Cardiac ventricle fibroblast (primary cell): ENCODE data around the gene VENTX. TPM values are rescaled to one million over a fixed set of nuclear protein-coding genes. Genes with fewer than 3 reads are reported as not detected.

Experiments
- total RNA-seq: library from RNA; depleted of rRNA; stranded (reverse); fragments of >200 nt; gene quantifications from 2 replicates; pipeline ENCODE4 v1.2.3, GENCODE V29; 2015

Gene VENTX
- not detected in 2 replicates for total RNA-seq

GRCh38 chr10:133237588-133238465 is at the start of gene VENTX:
Gene VENTX, plus strand, starts transcription at chr10:133237855. Its CDS starts 60 bp downstream, at chr10:133237915.

GRCh38 chr10:133230044-133230361 is 7.7 kb upstream of the VENTX start, which contains the start of gene UTF1:
Gene UTF1, plus strand, starts transcription at chr10:133230217. Its CDS starts 72 bp downstream, at chr10:133230289.

GRCh38 chr10:133276435-133277201 is 39.0 kb downstream of the VENTX start, which contains the start of gene ADAM8:
Gene ADAM8, minus strand, starts transcription at chr10:133276868. Its CDS starts 51 bp downstream, at chr10:133276817.

Other genes with a start within 250 kb of the VENTX start
- gene ADGRA1, start 149.9 kb upstream of the VENTX start, total RNA-seq = not detected in 2 replicates
- gene KNDC1, start 77.6 kb upstream of the VENTX start, total RNA-seq = 0.29 and 0.62 TPM in 2 replicates
- gene UTF1, start 7.6 kb upstream of the VENTX start, total RNA-seq = not detected in 2 replicates
- gene ADAM8, start 39.0 kb downstream of the VENTX start, total RNA-seq = 0.34 and 1.2 TPM in 2 replicates
- 30.7 and 40.2 TPM in 2 replicates for gene TUBGCP2, start 71.0 kb downstream of the VENTX start, total RNA-seq
- 14.3 and 25.5 TPM in 2 replicates for gene ZNF511, start 71.1 kb downstream of the VENTX start, total RNA-seq
- not detected in 2 replicates for gene CALY, start 99.0 kb downstream of the VENTX start, total RNA-seq
- gene PRAP1, start 109.5 kb downstream of the VENTX start, total RNA-seq = not detected in 2 replicates
- gene FUOM, start 120.2 kb downstream of the VENTX start, total RNA-seq = 13.4 and 17.3 TPM in 2 replicates
- gene ECHS1, start 135.5 kb downstream of the VENTX start, total RNA-seq = 68.0 and 73.4 TPM in 2 replicates
- gene PAOX, start 141.4 kb downstream of the VENTX start, total RNA-seq = 1.7 and 3.7 TPM in 2 replicates
- 14.5 and 21.1 TPM in 2 replicates for gene MTG1, start 156.3 kb downstream of the VENTX start, total RNA-seq
- gene SPRN, start 186.8 kb downstream of the VENTX start, total RNA-seq = 0.20 and 0.75 TPM in 2 replicates
- gene SCART1, start 216.1 kb downstream of the VENTX start, total RNA-seq = 0.73 and 2.2 TPM in 2 replicates